Activated CD8-positive, alpha-beta memory T cell treated with anti-CD3 and anti-CD28 coated beads, Interleukin-2, amount 50 U/mL, for 24 hours (primary cell): Measurements from ENCODE around the gene TRIM67.
"Not testable (repeated sequence)": the region's sequence is repeated elsewhere in the genome, so short reads cannot be mapped to it uniquely, and the experiment has no call there.

Source experiments
- DNase-seq: peaks from one replicate; pipeline ENCODE4 v3.0.0-alpha.2; 2020; ENCODE audit errors: extremely low read depth

The TRIM67 gene

DNA sequence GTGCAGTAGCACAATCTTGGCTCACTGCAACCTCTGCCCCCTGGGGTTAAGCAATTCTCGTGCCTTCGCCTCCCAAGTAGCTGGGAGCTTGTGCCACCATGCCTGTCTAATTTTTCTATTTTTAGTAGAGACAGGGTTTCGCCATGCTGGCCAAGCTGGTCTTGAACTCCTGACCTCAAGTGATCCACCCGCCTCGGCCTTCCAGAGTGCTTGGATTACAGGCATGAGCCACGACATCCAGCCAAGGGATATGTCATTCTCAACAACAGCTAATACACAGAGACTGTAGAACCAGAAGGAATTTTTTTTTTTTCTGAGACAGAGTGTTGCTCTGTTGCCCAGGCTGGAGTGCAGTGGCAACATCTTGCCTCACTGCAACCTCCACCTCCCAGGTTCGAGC lies 3.7 kb upstream of the TRIM67 start:
- DNase-seq: not testable (repeated sequence)

DNA sequence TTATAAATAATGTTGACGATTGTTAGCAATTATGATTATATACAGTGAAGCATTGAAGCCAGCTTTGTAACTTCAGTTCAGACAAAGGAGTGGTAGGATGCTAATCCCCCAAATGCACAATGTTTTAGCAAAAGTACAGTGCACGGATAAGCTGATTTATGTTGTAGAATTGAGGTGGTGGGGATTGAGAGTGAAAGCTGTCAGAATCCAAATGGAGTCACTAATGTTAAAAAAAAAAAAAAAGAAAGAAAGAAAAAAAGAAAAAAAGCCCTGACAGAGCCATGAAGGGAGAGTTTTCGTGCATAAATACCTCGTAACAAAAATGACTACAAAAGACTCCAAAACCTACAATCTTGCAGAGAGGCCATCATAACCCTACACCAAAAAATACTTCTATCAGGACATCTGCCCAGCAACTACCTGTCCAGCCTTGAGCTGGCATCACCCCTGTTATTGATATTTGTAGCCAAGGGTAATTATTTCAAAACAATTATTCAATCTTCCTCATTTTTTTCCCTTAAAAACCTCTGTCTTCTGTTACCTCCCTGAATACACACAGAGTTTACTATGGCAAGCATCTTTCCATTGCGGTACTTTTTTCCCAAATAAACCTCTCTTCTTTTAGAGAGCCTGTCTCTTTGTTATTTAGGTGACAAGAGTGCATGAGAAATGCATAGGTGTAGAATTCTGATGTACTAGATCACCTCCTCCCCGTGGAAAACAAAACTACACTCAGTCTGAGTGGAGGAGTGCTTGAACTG lies 2.5 kb upstream of the TRIM67 start:
- DNase-seq: no peak

DNA sequence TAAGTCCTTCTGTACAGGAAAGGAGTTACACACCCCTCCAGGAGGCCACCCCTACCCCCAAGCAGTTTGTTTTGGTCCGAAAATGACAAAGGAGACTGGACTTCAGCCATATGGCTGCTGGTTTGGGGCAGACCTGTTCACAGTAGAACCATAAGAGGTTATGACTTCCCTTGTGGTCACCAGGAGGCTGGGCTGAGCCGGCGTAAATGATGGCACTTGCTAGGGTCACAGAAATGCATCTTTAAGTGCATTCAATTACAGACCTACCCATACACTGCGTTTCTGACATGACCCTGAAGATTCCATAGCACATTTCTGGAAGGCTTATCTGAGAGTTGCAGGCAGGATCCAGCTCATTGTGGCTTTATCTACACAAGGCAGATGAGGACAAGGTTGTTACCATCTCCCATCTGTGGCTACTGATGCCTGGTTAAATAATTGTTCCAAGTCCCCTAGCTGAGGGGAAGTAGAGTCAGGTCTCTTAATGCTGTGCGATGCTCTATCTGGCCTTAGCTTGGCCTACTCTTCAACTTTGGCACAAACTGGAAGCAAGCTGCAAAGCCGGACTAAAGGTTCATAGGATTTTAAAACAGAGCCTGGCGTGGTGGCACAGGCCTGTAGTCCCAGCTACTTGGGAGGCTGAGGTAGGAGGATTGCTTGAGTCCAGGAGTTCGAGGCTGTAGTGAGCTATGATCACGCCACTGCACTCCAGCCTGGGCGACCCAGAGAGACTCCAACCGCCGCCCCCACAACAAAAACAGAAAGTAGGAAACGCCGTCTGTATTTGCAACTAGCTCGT lies 1.7 kb upstream of the TRIM67 start:
- no peak for DNase-seq

DNA sequence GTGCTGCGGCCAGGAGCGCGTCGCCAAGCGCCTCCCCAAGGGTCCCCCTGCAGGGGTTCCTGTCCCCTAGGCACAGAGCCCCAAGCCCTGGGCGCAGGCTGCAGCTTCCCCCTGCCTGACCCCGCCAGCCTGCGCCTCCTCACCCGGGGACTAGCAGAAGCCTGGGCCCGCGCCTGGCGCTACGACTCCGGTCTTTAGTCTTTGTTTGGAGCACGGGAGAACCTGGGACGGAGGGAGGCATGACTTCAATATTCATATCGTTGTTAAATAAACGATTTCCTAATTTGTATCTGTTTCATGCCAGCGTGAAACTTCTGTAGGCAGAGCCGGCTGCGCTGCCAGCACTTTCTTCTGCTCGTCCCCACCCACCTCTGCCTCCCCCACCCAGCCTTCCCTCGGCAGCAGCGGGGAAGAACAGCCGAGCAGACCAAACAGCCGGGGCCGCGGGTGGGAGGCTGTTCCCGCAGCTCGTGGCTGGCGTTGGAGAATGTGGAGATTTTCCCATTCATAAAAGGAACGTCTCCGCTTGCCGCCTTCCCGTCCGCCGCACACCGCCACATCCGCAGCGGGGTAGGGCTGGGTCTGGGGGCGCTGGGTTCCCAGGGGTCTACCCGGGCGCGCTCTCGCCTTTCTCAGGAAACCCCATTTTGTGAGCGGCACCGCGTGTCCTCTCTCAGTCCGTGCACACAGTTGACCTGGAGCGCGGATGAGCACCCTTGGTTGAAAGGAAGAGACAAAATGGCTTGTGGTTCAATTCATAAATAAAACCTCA lies 777 bp upstream of the TRIM67 start:
- no peak for DNase-seq

DNA sequence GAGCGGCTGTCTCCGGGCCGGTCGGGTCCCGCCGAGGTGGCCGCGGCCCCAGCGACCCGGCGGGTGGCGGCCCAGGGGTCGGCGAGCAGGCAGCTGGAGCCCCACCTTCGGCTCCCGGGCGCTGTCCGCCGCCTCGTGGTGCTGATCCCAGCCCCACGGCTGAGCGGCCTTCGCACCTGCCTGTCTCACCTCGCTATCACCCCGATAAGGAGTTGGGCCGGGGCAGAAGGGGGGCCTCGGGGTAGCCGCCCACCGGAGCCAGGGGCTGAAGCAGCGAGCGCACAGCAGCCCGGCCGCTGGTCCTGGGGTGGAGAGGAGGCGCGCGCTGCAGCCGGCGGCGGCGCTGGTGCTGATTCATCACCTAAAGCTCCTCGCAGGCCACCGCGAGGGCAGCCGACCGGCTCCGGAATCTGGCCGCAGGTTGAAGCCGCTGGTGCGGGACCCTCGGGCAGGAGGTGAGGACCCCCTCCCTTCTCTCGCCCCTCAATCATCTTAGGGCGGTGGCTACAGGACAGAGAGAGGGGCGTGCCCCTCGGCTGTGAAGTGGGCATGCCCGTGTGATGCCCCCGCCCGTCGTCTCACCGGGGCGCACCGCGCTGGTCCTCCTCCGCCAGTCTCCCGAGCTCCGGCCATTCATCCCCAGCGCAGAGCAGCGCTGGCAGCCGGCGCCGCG lies 575 bp downstream of the TRIM67 start:
- no peak for DNase-seq

DNA sequence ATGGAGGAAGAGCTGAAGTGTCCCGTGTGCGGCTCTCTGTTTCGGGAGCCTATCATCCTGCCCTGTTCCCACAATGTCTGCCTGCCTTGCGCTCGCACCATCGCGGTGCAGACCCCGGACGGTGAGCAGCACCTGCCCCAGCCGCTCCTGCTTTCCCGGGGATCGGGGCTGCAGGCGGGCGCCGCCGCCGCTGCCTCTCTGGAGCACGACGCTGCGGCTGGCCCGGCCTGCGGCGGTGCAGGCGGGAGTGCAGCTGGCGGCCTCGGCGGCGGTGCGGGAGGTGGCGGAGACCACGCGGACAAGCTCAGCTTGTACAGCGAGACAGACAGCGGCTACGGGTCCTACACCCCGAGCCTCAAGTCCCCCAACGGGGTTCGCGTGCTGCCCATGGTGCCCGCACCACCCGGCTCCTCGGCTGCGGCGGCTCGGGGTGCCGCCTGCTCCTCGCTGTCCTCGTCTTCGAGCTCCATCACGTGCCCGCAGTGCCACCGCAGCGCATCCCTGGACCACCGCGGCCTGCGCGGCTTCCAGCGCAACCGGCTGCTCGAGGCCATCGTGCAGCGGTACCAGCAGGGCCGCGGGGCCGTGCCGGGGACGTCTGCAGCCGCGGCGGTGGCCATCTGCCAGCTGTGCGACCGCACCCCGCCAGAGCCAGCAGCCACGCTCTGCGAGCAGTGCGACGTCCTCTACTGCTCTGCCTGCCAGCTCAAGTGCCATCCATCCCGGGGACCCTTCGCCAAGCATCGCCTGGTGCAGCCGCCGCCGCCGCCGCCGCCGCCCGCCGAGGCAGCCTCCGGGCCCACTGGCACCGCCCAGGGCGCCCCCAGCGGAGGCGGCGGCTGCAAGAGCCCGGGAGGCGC lies 1.3 kb downstream of the TRIM67 start:
- DNase-seq: no peak

DNA sequence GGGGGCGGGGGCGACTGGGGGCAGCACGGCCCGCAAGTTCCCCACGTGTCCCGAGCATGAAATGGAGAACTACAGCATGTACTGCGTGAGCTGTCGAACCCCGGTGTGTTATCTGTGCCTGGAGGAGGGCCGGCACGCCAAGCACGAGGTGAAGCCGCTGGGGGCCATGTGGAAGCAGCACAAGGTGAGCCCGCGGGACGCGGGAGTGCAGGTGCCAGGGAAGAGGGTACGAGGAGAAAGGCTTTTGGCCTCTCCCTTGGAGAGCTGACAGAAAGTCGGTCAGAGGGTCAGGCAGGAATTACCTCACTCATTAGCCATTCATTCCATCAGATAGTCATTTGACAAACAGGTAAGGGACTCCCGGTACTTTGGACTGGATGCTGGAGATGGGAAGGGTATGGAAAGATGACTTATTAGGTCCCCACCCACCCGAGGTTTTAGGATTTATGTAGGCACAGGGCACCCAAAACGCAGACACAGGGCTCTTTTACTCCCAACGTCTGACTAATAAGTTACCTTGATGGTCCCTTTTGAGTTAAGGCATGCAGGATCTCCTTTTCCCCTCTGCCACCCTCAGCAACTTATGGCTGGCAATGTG lies 2.1 kb downstream of the TRIM67 start:
- no peak for DNase-seq

DNA sequence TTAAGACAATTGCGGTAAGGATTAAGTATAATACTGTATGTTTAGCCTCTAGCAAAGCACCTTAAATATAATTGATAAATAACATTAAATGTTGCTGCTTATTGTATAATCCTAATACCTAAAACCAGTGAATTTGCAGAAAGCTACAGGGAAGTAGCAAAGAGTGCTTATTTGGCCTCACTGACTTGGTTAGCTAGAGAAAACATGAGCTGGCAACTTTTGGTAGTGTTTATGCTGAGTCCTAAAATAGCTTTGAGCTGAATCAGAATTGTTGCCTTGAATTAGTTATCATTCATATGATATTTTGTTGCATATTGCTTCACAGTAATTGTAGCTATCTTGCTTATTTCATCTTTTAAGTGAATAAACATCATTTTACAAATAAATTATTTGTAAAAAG lies 3.5 kb downstream of the TRIM67 start:
- DNase-seq: no peak

DNA sequence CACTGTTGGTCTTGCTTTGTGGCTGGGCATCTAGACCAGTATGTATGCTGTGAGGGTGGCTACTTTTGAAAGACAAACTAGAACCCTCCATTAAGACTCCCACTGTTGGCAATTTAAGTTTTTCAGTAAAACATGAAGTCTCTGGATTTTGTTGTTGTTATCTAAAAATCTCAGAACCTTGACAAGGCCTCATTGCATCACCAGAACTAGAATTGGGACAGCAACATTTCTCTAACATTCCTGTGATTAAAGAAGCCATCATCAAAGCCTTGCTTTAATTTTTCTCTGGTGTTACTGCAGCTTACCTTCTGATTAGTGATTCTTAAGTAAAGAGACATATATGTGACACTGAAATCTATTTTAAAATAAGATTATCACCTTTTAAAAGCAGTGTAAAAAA lies 4.5 kb downstream of the TRIM67 start:
- DNase-seq: no peak

DNA sequence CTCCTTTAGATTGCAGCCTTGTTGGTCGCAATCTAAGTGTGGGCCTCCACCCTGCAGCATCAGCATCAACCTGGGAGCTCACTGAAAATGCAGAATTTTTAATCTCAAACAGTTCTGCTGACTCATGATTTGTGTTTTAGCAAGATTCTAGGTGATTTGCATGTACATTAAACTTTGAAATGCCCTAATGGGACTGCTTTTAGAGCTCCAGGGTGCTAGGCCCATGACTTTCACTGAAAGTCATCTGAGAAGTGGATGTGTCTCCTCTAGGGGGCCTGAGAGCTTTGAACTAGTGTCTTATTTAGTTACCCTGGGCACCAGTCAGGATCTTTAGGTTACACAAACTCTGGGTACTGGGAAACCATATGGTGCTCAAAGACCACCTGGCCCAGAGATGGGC lies 9.0 kb downstream of the TRIM67 start:
- no peak for DNase-seq

DNA sequence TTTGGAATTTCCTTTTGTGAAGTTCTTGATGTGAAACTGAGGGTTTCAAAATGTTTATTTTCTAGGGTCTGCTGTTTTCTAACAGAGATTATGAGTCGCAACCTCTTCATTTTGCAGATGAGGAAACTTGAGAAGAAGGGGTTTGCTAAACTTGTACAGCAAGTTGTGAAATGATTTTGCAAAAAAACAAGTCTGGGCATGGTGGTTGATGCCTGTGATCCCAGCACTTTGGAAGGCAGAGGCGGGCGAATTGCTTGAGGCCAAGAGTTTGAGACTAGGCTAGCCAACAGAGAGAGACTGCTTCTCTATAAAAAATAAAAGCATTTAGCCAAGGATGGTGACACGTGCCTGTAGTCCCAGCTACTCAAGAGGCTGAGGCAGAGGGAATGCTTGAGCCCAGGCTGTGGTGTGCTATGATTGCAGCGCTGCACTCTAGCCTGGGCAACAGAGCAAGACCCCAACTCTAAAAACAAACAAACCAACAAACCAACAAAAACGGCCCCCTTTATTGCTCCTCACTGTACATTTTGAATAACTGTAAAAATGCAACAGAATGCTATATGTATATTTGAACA lies 9.9 kb downstream of the TRIM67 start:
- no peak for DNase-seq

DNA sequence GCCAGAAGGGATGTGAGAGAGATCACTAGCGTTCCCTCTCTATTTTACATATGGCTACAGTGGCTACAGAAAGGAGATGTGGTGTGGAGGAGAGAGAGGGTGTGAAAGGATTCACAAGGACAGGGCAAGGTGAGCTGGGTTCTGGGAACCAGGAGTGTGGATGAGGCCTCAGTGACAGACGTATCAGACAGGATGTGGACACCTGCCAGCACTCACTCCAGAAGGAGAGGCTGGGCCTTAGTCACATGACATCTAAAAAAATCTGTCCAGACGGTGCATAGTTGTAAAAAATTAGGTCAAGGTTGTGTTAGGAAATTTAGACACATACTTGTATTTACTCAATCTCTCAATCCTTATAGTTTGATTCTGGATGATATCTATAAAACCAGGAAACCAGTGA lies 10.6 kb downstream of the TRIM67 start:
- no peak for DNase-seq

DNA sequence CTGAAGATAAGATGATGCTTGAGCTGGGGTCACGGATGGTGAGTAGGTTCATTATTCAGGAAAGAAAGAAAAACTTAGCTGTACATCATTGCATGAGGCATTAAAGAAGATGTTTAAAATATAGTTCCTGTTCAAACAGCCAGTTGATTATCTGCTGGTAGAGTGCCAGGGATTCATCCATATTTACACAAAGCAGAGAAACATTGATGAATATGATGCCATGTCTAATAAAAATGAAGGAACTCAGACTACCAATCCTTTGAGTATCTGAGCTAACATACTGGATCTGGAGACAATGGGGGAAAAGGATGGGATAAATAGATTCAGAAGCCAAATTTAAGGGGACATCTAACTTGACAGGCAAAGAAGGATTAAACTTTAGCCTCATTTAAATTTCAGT lies 14.6 kb downstream of the TRIM67 start:
- DNase-seq: no peak

DNA sequence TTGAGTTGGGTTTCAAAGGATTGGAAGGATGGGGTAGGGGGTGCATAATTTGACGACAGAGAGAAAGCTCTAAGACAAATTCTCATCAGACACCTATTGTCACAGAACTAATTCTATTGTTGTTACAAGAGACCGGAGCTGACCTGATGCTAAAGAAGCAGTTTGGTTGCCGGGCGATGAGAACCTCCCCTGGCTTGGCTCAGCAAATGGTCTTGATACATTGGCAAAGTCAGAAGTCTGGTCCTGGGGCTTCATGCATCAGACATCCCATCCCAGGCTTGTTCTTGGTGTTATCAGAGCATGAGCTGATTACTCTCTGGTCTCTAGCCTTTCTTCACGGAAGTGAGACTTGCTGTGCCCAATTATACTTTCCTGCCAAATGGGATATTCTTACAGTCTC lies 15.4 kb downstream of the TRIM67 start:
- DNase-seq: no peak

DNA sequence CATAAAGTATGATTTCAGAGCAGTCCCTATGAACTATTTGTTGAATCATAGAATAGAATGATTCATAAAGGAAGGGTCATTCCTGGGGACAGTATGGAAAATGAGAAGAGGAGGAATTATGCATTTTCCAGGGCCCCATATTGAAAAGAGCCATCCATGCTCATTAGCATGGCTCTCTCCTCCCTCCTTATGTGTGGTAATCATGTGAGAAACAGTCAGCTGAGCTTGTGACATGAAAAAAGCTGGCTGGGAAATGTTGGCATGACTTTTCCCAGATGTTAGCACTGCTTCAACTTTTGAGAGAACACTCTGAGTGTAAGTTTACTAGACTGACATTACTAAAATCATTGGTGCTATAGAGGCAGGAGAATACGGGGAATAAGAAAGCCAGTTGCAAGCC lies 16.1 kb downstream of the TRIM67 start:
- DNase-seq: no peak

DNA sequence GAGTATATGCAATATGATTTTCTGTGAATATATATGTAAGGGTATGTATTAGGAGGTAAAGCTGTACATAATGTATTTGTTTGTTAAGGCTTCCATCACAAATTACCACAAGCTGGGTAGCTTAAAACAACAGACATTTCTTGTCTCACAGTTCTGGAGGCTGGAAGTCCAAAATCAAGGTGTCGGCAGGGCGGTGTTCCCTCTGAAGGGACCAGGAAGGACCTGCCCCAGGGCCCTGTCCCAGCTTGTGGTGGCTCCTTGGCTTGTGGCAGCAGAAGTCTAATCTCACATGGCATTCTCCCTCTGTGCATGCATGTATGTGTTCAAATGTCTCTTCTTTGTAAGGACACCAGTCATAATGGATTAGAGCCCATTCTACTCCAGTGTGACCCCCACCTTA lies 17.1 kb downstream of the TRIM67 start:
- no peak for DNase-seq

DNA sequence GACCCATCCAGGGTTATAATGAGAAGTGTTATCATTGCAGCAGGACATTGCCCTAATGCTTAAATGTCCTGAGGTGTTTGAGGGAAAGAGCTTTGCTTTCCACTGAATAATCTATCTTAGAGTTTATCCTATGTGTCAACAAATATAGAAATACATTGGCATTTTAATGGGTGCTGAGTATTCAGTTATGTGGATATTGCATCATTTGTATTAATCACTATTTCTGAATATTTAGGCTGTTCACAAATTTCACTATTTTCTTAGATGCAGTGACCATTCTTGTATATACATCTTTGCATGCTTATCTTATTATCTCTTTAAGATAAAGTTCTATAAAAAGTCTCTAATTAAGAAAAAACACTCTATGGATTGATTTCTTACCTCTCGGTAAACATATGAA lies 18.2 kb downstream of the TRIM67 start:
- DNase-seq: no peak

DNA sequence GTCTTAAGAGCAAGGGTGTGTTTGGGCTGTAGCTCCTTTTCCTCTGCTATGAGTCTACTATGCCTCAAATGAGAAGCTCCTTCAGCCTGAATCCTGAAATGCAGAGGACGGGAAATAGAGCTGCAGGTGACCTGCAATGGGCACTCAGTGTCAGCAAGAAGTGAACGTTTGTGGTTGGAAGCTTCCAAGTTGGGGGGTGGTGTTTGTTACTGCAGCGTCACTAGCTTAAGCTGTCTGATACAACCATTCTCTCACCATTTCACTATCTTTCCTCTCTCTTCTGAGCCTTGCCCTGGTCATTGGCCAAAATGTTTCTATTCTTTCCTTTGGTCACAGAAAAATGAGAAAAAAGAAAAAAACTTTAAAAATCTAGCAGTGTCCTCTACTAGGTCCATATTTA lies 19.4 kb downstream of the TRIM67 start:
- no peak for DNase-seq

DNA sequence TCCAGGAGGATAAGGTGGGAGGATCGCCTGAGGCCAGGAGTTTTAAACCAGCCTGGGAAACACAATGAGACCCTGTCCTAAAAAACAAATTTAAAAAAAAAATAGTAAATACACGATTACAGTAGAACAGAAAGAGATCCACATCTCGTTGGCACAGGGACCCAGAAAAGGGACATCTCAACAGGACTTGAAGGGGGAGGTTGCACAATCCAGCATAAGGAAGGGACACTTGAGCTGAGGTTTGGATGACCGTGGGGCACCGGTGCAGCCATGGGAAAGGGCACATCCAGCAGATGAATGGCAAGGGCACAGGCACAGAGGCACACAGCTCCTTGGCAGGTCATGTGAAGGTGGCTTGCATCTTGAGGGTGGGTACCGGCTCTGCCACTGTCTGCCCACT lies 20.5 kb downstream of the TRIM67 start:
- no peak for DNase-seq
